Upper lobe of left lung (tissue), 4 donors: ENCODE results near the gene CTSZ.

Experiments
- EP300 ChIP-seq, 4 donors: sonication (generic); formaldehyde crosslinking; IDR thresholded peaks; one replicate each; pipeline ENCODE4 v1.5.1; 2017; ENCODE audit warnings: antibody characterized with exemption in 4 of 4, control low read depth in 2 of 4
- POLR2A ChIP-seq, 4 donors: fragments of 450-650 bp; IDR thresholded peaks; one replicate each; pipeline ENCODE4 v1.5.1; 2016 to 2017; ENCODE audit warnings: antibody characterized with exemption in 4 of 4, mild to moderate bottlenecking in 2 of 4
- TF ChIP-seq, protein P1 (sequence below), 6 experiments: fragments of 450-650 bp in 4 of 6; fragments of 200-600 bp in 2 of 6; sonication (generic) in 2 of 6; IDR thresholded peaks; one replicate each; pipeline ENCODE4 v1.5.1; 2016 to 2019; ENCODE audit warnings: antibody characterized with exemption in 6 of 6

DNA sequence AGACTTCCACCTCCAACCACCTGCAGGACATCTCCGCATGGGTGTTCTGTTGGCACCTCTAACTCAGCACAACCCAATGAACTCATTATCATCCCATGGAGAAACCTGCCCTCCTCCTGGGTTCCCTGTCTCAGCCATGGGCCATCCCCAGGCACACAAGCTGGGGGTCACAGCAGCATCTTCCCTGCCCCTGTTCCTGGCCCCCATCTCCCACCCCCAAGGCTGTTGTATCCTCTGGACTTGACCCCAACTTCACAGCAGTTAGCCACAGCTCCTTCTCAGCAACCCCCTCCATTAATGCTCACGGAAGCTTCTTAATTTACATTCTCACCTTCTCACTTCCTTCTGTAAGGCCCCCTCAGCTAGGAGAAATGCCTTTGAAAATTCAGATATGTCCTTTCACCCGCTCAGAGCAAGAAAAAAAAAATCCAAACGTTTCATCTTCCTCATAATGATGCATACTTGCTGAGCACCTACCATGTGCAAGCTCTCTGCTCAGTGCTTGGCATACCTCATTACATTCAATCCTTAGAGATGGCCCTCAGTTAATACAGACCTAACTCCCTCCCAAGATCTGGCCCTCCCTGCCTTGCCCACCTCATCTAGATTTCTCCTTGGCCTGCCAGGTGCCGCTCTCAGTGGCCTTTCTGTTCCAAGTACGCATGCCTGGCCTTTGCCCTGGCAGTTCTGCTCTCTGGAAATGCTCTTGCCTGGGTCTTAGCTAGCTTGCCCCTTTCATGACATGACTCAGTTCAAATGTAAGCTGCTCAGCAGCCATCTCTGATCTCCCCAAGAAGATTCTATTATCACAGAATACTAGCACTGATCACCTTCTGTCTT, 28.5 kb downstream of the CTSZ start:
- TF ChIP-seq, protein P1, sequence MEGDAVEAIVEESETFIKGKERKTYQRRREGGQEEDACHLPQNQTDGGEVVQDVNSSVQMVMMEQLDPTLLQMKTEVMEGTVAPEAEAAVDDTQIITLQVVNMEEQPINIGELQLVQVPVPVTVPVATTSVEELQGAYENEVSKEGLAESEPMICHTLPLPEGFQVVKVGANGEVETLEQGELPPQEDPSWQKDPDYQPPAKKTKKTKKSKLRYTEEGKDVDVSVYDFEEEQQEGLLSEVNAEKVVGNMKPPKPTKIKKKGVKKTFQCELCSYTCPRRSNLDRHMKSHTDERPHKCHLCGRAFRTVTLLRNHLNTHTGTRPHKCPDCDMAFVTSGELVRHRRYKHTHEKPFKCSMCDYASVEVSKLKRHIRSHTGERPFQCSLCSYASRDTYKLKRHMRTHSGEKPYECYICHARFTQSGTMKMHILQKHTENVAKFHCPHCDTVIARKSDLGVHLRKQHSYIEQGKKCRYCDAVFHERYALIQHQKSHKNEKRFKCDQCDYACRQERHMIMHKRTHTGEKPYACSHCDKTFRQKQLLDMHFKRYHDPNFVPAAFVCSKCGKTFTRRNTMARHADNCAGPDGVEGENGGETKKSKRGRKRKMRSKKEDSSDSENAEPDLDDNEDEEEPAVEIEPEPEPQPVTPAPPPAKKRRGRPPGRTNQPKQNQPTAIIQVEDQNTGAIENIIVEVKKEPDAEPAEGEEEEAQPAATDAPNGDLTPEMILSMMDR (IDR thresholded peaks at IDR 0.05): no peak
- no peak for TF ChIP-seq POLR2A (IDR thresholded peaks at IDR 0.05)
- TF ChIP-seq EP300 (IDR thresholded peaks at IDR 0.05): no peak
